GM12873 (cell line): Measurements from ENCODE around the gene SPINK4.
A peak's percentile ranks its signal among the peaks of the same experiment; 100 is the strongest.

Experiments
- CTCF ChIP-seq: IDR thresholded peaks from 2 replicates; pipeline ENCODE4 v1.5.1; 2012; ENCODE audit warnings: low read depth, mild to moderate bottlenecking, moderate library complexity, low read length, control low read depth; ENCODE audit not compliant: insufficient read depth; ENCODE audit errors: missing control alignments

The SPINK4 gene

GRCh38 chr9:33239921-33240320, at the start of gene SPINK4:
Gene SPINK4, plus strand, starts transcription at chr9:33240167. Its CDS starts 42 bp downstream, at chr9:33240209.
- TF ChIP-seq CTCF, result no peak

GRCh38 chr9:33192493-33193255, 47.3 kb upstream of the SPINK4 start:
- no peak for TF ChIP-seq CTCF

GRCh38 chr9:33193818-33194217, 46.1 kb upstream of the SPINK4 start:
- no peak for TF ChIP-seq CTCF

GRCh38 chr9:33196736-33197135, 43.2 kb upstream of the SPINK4 start:
- no peak for TF ChIP-seq CTCF

- peak; percentile 16 for TF ChIP-seq CTCF
Observed at GRCh38 chr9:33197279-33198152, 42.5 kb upstream of the SPINK4 start.

- TF ChIP-seq CTCF, result no peak
Observed at GRCh38 chr9:33198165-33198564, 41.8 kb upstream of the SPINK4 start.

- TF ChIP-seq CTCF, result no peak
Observed at GRCh38 chr9:33202018-33202417, 37.9 kb upstream of the SPINK4 start.
